HG03342 (cell line): ENCODE measurements around the gene TTC7B.

Source experiments
- ATAC-seq: cut with Tn5 transposase; IDR thresholded peaks from one replicate; pipeline ENCODE4 v1.9.1; 2021; ENCODE audit warnings: mild to moderate bottlenecking, moderate library complexity; ENCODE audit not compliant: unreplicated experiment

The TTC7B gene

DNA sequence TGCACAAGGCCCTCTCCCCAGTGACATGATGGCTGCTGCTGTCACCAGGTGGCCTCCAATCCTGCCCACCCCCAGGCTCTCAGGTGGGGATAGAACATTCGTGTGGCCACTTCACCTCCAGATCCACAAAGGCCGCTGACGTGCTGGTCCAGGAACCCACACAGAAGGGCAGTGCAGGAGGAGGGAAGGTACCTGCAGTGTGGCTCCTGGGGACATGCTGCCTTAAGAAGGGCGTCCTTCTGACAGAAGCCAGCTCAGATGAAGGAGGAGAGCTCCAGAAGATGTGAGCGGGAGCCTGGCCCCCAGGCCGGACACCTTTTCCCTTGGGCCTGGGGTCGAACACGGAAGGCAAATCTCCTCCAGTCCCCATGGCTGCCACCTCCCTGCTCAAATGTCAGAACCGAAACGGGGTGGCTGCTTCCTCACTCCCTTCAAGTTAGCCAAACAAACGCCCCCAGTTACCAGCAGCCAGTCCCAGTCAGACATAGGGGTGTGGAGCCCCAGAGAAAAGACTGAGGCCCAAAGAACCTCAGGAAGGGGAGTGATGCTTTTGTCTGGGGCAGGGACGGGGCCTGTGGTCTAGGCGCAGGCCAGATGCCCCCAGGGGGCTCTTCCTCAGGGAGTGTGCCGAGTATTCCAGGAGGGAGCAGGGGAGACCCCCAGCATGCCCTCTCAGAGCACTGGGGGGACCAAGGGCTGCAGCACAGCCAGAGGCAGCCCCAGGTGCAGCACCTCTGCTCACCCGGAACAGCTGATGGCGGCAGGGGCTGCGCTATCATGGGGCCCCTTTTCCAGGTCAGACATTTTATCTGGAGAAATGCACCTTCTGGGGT lies 263.5 kb downstream of the TTC7B start:
- ATAC-seq = no peak

DNA sequence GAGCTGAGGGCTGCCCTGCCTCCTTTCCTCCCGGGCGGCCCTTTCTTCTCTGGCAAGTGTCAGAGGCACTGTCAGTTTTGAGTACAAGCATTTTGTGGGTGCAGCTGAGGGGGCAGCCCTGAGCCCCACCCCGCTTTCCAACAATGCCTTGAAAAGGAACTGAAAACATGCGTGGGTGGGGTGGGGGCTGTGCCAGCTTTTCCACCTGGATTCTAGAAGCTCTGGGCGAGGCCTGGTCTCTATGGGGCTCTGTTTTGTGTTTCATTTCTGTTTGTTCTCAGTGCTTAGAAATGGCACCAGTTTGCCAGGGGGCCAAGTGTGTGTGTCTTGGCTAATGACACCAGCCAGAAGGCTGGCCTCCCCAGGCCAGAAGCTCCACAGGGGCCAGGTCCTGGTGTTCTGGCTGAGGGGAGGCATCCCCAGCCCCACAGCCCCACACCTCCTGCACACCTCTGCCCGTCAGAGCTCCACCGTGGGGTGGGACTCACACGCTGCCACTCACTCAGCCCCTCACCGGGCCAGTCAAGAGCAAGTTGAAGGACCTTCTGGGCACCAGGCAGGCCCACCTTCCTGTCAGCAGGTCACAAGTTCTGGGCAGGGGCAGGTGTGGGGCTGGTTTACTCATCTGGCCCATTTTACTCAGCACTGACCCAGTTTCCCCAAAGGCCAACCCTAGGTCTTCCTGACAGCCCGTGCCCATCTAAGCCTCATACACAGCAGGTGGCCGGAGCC lies 264.3 kb downstream of the TTC7B start:
- ATAC-seq = no peak

DNA sequence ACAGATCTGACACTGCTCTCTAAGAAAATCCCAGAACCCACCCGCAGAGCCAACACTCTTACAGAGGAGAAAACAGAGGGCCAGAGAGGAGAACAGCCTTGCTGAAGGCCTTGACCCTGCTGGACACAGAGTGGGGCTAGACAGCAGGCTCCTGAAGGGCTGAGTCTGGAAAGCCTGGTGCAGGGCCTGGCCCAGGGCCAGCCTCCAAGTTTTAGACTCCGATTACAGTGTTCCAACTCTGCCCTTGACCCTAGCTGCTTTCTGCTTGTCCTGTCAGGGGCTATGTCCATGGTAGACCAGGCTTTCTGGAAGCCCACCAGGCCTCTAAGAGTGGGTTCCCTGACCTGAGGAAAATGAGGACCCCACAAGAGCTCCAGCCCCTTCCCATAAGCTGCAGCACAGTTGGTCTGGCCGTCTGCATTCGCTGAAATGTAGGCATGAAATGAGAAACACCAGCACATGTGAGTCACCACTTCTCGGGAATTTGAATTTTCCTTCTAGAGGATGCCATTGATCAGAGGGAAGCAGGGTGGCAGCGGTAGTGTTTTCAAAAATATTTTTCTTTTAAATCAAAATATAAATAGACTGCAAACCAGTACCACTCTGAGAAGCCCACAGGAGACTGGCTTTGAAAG lies 265.0 kb downstream of the TTC7B start:
- ATAC-seq = no peak

DNA sequence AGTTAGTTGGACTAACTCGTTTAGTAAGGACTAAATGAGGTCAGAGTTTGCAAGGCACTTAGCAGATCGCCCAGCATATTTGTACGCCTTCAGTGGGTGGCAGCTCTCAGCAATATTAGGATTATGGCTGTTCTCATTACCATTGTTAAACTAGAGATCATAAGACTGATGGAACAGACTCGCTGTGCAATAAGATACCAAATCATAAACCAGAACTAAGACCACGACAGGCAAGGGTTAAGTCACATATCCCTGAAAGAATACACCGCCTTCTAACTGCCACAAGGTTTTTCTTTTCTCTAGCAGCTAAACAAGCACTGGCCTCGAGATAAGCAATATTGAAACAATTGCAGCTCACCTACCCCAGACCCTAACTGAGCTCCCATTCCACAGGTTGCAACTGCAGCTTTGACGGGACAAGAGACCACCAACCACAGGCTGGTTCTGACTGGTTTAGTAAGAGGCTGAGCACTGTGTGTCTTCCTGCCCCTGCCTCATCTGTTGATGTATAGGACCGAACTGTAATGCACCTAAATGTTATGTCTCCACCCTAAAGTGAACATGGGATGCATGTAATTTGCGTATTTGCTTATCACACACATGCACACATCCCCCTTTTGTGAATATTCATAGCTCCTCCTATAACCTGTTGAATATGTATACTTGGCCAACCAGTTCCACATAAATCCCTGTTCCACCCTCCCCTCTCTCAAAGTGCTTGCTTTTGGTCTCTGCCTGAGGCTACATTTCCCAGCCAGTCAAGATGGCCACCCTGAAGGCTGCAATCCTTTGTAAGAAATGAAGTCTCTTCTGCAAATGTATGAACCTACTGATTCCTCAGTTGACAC lies 266.2 kb downstream of the TTC7B start:
- no peak for ATAC-seq

DNA sequence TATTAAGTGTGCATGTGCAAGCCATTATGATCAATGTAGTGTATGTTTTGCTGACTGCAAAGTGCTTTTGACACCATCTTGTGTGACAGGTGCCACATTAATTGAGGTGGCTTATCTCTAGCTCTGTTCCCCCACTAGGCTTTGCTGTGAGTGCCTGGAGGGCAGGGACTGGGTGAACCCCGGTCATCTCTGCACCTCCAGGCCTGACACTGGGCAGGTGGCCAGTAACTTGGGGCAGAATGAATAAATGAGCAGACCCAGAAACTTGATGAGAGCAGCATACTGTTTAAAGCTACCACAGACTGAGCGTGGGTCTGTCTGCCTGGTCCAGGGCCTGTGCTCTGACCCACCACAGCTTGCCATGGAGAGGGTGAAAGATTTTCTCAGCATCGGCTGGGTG lies 267.8 kb downstream of the TTC7B start:
- ATAC-seq = no peak

DNA sequence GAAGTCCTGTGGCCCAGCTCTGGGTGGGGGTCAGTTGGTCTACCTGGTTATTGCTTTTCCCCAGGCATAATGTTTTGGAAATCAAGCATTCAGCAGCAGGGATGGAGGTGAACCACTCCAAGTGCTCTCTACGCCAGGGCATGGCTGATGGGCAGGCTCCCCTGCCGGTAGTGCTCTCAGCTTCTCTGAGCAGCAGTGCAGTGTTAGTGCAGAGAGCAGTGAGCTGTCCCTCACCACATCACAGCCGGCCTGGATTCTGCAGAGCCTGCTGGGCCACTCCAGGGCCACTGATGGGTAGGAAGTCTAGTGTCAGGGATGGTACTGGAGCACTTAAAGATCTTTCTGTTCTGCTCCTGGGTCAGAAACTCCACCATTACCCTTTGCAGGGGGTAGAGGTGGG lies 268.3 kb downstream of the TTC7B start:
- ATAC-seq = no peak

DNA sequence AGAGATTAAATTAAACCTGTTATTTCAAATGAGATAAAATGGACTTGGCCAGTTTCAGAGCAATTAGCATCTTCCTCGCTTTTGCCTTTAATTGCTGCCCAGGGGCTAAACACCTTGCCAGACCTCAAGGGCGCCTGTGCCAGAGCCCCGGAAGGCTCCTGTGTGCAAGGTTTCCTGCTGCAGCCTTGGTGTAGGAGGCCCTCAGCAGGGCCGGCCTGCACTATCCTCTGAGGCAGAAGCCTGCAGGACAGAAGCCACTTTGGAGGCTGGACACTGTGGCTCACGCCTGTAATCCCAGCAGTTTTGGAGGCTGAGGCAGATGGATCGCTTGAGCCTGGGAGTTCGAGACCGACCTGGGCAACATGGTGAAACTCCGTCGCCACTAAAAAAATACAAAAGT lies 269.0 kb downstream of the TTC7B start:
- ATAC-seq = no peak

DNA sequence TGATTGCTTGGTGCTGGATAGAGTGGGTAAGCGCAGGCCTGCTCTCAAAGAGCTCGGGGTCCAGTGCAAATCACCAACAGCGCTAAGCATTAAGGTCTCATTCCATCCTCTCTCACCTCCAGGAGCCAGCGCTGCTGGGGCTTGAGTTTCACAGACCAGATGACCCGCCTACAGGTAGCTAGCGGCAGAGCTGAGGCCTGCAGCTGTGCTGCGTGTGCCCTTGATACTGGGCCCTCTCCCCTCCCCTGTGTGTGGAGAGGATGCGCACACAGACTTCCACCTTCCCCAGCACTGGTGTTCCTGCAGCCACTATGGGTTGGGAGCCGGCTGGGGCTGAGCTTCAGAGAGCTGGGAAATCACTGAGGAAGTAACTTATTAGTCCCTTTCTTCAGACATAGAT lies 269.5 kb downstream of the TTC7B start:
- no peak for ATAC-seq

DNA sequence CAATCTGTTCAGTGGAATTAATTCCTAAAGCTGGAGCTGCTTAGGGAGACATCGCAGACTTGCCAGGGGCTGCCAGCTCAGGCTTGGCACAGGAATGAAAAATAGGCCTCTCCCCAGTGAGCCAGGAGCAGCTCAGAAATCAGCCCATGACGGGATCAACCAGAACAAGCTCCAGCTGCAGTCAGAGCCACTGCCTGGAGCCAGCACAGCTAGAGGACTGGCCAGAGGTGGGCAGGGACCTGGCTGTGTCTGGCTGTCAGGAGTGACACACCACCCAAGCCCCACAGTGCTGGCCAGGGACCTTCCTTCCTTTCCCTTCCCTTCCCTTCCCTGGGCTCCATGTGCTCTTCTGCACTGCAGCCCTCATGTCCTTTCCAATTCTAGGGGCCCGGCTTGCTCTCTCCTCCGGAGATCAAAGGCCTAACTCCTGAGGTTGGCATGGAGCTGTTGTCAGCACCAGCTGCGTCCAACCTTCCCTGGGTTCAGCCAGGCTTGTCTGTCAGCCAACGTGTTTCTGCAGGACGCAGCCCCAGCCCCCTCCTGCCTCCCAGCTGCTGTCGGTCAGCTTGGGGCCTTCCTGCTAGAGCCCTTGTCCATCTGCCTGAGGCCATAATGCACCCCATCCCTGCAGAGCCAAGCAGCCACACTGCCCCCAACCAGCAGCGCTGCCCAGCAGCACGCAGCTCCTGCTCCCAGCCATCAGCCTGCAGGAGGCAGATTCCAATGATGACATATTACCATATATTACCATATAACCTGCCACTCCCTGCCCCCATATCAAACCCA lies 270.1 kb downstream of the TTC7B start:
- no peak for ATAC-seq

DNA sequence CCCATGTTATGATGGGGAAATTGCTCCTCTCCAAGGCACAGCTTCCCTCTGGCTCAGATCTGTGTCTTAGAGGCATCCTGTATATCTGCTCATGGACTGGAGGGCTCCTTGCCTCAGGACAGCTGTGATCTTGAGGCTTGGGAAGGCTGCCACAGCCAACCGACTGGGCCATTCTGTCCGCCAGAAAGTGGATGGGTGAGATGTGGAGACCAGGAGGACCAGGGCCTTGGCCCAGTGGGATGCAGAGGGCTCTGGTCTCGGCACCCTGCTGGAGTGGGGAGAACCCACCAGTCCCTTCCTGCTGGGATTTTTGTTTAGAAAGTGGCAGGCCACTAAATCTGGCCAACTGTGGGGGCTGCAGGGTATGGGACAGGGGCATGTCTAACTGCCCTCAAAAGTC lies 270.8 kb downstream of the TTC7B start:
- no peak for ATAC-seq

DNA sequence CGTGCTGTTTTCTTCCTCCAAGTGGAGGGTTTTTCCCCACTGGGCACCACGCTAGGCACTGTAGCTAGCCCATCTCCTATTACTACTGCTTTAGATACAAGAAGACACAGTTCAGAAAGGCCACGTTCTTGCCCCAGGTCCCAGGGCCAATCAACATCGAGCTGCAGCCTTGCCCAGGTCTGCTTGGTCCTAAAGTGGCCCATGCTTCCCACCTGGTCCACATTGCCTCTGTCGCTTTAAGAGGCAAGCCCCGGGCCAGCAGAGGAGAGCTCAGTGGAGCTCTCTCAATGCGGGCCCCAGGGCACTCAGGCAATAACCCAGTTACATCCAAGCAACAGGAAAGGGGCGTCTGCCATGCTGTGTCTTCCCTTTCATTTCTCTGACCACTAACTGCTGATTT lies 271.3 kb downstream of the TTC7B start:
- no peak for ATAC-seq

DNA sequence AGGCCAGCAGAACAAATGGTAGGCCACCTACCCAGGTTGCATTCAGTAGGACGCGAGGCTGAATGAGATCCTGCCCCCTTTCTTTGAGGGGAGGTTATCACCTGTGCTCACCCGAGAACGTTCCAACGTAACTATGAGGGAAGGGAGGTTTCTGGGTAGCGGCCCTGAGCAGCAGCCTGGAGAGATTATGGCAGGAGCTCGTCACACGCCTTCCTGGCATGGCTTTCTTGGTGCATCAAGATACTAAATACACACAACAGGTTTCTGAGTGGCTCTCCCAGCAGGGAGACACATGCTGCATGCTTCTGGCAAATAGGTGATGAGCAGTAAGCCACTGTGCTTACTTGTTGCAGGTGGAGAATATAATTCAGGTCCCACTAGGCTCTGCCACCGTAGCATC lies 271.7 kb downstream of the TTC7B start:
- no peak for ATAC-seq

DNA sequence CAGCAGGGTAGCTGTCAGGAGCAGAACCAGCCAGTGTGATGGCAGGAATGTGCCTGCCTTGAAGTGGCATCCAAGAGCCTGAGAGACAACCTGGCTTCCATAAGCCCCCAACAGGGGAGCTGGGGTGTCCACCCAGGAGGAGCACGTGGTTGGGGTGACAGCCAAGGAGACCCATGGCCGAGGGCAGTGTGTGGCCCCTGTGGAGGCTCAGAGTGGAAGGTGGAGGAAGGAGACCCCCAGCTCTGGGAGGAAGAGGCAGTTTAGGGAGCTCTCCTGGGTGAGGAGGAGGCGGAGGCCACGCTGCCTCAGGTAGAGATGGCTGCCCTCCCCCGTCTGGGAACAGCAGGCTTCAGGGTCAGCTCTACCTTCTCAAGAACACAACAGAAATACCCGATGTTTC lies 272.4 kb downstream of the TTC7B start:
- no peak for ATAC-seq

DNA sequence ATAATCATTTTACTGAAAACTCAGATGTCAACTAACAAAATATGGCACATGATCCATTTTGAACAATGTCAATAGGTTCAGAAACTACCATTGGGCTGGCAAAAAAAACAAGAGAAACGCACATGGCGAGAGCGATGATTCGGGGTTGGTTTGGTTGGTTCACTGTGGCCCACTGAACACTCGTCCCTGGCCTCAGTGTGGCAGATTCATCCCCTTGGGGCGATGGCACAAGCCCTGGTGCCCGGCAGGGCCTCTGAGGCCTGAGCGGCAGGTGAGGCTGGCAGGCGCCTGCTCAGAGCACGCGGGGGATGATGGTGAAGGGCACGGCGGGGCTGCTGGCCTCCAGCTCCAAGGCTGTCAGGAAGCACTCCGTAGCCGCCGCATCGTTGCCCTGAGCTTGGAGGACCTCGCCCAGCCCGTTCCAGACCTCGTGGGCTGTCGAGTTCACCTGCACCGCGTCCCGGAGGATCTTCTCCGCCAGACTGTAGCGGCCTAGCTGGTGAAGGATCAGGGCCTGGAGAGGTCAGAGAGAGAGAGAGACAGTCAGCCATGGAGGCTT lies 275.1 kb downstream of the TTC7B start:
- no peak for ATAC-seq

DNA sequence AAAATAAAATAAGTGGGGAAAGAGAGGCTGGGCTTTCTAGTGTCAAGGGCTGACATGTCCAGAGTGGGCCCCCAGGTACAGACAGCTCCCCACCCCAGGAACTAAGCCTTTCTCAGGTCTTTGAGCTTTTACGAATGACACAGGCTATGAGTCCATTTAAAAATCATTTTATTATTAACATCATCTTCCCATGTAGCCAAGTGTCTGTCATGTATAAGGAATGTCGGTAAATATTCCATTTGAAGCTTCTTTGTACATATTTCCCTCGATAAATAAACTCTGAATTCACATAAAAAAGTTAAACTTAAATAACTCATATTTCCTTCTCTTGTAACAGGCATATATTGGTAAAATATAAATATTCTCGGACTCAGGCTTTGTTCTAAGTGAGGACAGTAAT lies 275.8 kb downstream of the TTC7B start:
- ATAC-seq = no peak

DNA sequence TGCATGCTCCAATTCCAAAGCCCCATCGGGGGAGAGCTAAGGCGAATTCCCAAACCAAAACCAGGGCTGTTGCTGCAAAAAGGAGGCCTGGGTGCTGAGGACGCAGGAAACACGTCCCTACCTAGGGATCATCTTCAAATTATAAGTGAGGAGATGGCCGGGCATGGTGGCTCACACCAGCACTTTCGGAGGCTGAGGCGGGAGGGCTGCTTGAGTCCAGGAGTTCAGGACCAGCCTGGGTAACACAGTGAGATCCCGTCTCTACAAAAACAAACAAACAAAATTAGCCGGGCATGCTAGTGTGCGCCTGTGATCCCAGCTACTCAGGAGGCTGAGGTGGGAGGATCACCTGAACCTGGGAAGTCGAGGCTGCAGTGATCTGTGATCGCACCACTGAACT lies 276.2 kb downstream of the TTC7B start:
- ATAC-seq = no peak

DNA sequence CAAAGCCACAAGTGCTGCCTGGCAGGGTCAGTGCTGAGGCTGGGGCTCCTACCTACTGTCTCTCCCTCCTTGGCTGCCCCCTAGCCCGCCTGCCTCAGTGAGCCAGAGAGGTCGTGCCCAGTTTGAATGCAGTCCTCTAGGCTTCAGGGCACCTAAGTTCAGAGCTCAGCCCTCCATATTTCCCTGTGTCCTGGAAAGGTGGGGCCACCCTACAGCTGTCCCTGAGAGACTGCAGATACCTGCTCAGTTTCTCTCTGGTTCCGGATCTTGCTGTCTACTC lies 276.8 kb downstream of the TTC7B start:
- ATAC-seq = no peak

DNA sequence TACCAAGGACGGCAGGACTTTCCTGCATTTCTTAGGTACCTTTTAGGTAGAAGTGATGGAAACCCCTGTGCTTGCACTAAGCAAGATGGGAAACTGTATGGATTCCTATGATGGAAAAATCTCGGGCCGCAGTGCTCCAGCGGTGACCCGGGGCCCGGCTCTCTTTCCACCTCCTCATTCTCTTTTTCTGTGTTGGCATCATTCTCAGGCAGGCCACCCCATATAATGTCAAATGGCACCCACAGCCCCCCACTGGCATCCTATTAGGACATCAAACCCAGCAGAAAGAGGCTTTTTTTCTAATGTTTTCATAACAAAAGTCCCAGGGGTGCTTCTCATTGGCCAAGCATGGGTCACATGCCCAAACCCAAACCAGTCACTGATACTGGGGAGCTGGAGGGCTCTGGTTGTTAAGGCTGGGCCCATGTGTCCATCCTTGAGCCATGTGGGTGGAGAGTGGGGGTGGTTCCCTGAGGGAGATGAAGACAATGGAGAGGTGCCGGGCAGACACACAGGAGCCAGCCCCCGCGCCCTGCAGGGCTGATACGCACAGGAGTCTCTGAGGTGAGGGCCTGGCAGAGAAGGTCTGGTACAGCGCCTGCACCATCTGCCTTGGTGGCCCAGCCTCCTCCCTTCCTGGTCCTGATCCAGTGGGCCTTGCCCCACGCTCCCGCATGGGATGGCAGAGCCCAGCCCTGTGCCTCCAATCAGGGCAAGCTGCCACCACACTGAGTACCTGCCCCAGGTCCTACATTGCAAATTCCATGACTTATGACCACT lies 277.3 kb downstream of the TTC7B start:
- ATAC-seq = no peak

DNA sequence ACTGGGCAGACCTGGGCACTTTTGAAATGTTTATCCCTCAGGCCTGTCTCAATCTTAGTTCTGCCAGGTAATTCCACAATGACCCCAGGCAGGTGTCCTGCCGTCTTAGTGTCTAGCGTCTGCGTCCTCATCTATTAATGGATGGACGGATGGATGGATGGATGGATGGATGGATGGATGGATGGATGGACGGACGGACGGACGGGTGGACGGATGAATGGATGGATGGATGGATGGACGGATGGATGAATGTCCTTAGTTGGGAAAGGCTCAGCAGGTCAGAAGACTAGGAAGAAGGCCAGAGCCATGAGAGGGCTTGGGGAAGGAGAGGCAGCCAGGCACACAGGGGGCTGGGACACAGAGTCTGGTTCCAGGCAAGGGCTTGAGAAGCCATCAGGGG lies 278.1 kb downstream of the TTC7B start:
- ATAC-seq = no peak
